SK-N-SH treated with all-trans-retinoic acid at 6 μM for 48 hours (cell line): ENCODE results near the gene AOX1.

Experiments
- ZC3H10 ChIP-seq: fragments of 250-450 bp; sonication (Bioruptor Pico); IDR thresholded peaks from 2 replicates; pipeline ENCODE4 v1.5.1; 2021; ENCODE audit warnings: mild to moderate bottlenecking, moderate library complexity
- TF ChIP-seq, protein P1 (sequence below): fragments of 250-450 bp; sonication (Bioruptor Pico); IDR thresholded peaks from 2 replicates; pipeline ENCODE4 v1.5.1; 2020; ENCODE audit warnings: low read depth, mild to moderate bottlenecking, moderate library complexity
- TF ChIP-seq, protein P2 (sequence below): fragments of 250-450 bp; sonication (Bioruptor Pico); IDR thresholded peaks from 2 replicates; pipeline ENCODE4 v1.5.1; 2021; ENCODE audit warnings: mild to moderate bottlenecking, moderate library complexity

DNA sequence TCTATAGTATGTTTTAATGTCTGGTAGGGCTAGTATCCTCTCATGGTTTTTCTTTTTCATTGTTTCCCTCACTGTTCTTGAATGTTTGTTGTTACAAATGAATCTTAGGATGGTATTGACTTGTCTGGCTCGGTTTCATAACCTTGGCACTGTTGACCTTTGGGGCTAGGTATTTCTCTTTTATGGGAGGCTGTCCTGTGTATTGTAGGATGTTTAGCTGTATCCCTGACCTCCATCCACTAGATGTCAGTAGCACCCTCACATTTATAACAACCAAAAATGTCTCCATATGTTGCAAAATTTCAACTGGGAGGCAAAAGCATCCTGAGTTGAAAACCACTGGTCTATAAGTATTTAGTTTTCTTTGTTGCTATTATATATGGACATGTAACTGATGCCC lies 7.0 kb upstream of the AOX1 start:
- TF ChIP-seq, protein P1, sequence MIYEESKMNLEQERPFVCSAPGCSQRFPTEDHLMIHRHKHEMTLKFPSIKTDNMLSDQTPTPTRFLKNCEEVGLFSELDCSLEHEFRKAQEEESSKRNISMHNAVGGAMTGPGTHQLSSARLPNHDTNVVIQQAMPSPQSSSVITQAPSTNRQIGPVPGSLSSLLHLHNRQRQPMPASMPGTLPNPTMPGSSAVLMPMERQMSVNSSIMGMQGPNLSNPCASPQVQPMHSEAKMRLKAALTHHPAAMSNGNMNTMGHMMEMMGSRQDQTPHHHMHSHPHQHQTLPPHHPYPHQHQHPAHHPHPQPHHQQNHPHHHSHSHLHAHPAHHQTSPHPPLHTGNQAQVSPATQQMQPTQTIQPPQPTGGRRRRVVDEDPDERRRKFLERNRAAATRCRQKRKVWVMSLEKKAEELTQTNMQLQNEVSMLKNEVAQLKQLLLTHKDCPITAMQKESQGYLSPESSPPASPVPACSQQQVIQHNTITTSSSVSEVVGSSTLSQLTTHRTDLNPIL, result no peak
- TF ChIP-seq, protein P2, sequence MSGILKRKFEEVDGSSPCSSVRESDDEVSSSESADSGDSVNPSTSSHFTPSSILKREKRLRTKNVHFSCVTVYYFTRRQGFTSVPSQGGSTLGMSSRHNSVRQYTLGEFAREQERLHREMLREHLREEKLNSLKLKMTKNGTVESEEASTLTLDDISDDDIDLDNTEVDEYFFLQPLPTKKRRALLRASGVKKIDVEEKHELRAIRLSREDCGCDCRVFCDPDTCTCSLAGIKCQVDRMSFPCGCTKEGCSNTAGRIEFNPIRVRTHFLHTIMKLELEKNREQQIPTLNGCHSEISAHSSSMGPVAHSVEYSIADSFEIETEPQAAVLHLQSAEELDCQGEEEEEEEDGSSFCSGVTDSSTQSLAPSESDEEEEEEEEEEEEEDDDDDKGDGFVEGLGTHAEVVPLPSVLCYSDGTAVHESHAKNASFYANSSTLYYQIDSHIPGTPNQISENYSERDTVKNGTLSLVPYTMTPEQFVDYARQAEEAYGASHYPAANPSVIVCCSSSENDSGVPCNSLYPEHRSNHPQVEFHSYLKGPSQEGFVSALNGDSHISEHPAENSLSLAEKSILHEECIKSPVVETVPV (CRISPR knock-in tag), result no peak
- TF ChIP-seq ZC3H10 (CRISPR knock-in tag), result no peak
